Keratinocyte (primary cell): ENCODE results near the gene FOXJ3. TPM values are rescaled to one million over a fixed set of nuclear protein-coding genes. Genes with fewer than 3 reads are reported as not detected.

Experiments
- DNase-seq: peaks from one replicate; pipeline ENCODE4 v3.0.0-alpha.2; 2011; ENCODE audit warnings: low read depth, missing footprints, low spot score
- FAIRE-seq: peaks from 2 replicates; lab custom pipeline; 2011; peaks lifted over from hg19 to GRCh38; lab: Jason Lieb, UNC
- H2AFZ ChIP-seq: 2 replicates; pipeline ENCODE4 v1.6.0; 2012; ENCODE audit warnings: low read length, control low read depth, inconsistent platforms; ENCODE audit not compliant: control insufficient read depth
- H3K27ac ChIP-seq: 2 replicates; pipeline ENCODE4 v1.5.1; 2011; ENCODE audit warnings: low read length; ENCODE audit not compliant: control insufficient read depth, insufficient read depth
- H3K27me3 ChIP-seq: 3 replicates; pipeline ENCODE4 v1.6.0; 2011; ENCODE audit warnings: low read length; ENCODE audit not compliant: control insufficient read depth, insufficient read depth; ENCODE audit errors: extremely low read depth
- H3K36me3 ChIP-seq, 2 experiments: 2 replicates in 1 of 2; 3 replicates in 1 of 2; pipeline ENCODE4 v1.5.1; 2011; ENCODE audit warnings: low read length in 2 of 2, mild to moderate bottlenecking in 1 of 2; ENCODE audit not compliant: control insufficient read depth in 2 of 2, insufficient read depth in 2 of 2; ENCODE audit errors: extremely low read depth in 1 of 2
- H3K4me1 ChIP-seq: 3 replicates; pipeline ENCODE4 v1.5.1; 2011; ENCODE audit warnings: low read length; ENCODE audit not compliant: control insufficient read depth, insufficient read depth; ENCODE audit errors: extremely low read depth
- H3K4me2 ChIP-seq: 3 replicates; pipeline ENCODE4 v1.6.0; 2011; ENCODE audit warnings: low read depth, low read length; ENCODE audit not compliant: control insufficient read depth, insufficient read depth; ENCODE audit errors: extremely low read depth
- H3K4me3 ChIP-seq, 3 experiments: fragments of 200-600 bp in 1 of 3; sonication (generic) in 1 of 3; 2 replicates in 2 of 3; 3 replicates in 1 of 3; pipeline ENCODE4 v1.5.1; 2011 to 2016; ENCODE audit warnings: low read length in 3 of 3, mild to moderate bottlenecking in 3 of 3, control low read depth in 2 of 3, inconsistent platforms in 1 of 3, low read depth in 1 of 3, mixed read lengths in 1 of 3, mixed run types in 1 of 3, moderate library complexity in 1 of 3; ENCODE audit not compliant: control insufficient read depth in 2 of 3, insufficient read depth in 2 of 3; ENCODE audit errors: extremely low read depth in 1 of 3
- H3K79me2 ChIP-seq: 2 replicates; pipeline ENCODE4 v1.6.0; 2012; ENCODE audit warnings: low read length; ENCODE audit not compliant: control insufficient read depth, insufficient read depth
- H3K9ac ChIP-seq: 3 replicates; pipeline ENCODE4 v1.6.0; 2011; ENCODE audit warnings: low read length; ENCODE audit not compliant: control insufficient read depth, insufficient read depth; ENCODE audit errors: extremely low read depth
- H3K9me1 ChIP-seq: 3 replicates; pipeline ENCODE4 v1.6.0; 2011; ENCODE audit warnings: low read length; ENCODE audit not compliant: control insufficient read depth, insufficient read depth; ENCODE audit errors: extremely low read depth
- H3K9me3 ChIP-seq: 2 replicates; pipeline ENCODE4 v1.5.1; 2012; ENCODE audit warnings: low read depth, low read length; ENCODE audit not compliant: control insufficient read depth
- H4K20me1 ChIP-seq: 3 replicates; pipeline ENCODE4 v1.6.0; 2011; ENCODE audit warnings: low read length; ENCODE audit not compliant: control insufficient read depth, insufficient read depth; ENCODE audit errors: extremely low read depth
- CTCF ChIP-seq, 3 experiments: IDR thresholded peaks in 1 of 3; conservative IDR thresholded peaks in 1 of 3; optimal IDR thresholded peaks in 1 of 3; 2 replicates in 2 of 3; 3 replicates in 1 of 3; pipeline versions ENCODE3 to v1.5.1; 2011; ENCODE audit warnings: low read length in 3 of 3, mild to moderate bottlenecking in 3 of 3, moderate library complexity in 2 of 3, control low read depth in 1 of 3, inconsistent platforms in 1 of 3; ENCODE audit not compliant: insufficient read depth in 2 of 3; ENCODE audit errors: extremely low read depth in 1 of 3
- EZH2 ChIP-seq: IDR thresholded peaks from one replicate; pipeline ENCODE4 v1.6.1; 2012; ENCODE audit warnings: inconsistent platforms, mild to moderate bottlenecking, low read length, moderate library complexity
- dilution Hi-C: fragments of 300-500 bp; cut with MboI; formaldehyde crosslinking; loops from one replicate; pipeline ENCODE4 v1.7.0; 2020; ENCODE audit warnings: low sequenced_read_pairs; ENCODE audit not compliant: extremely low pct_ligation_motif_present
- polyA plus RNA-seq, 5 experiments: library from polyadenylated mRNA; depleted of rRNA in 3 of 5; stranded (reverse) in 3 of 5; stranded (forward) in 1 of 5; unstranded in 1 of 5; fragments of >200 nt; gene quantifications; 1 replicate in 1 of 5; 2 replicates in 3 of 5; 3 replicates in 1 of 5; pipeline versions ENCODE4 v1.2.1 to v1.2.3, GENCODE V29; 2011 to 2012; ENCODE audit warnings: missing spikeins in 2 of 5, low read depth in 1 of 5, low replicate concordance in 1 of 5

FOXJ3 gene
- polyA plus RNA-seq, 1 donor (not counting 4 experiments of a cell fraction or from before 2014, with no cell fraction given): 40.2 TPM

GRCh38 chr1:42239555-42239954, 95.5 kb downstream of the FOXJ3 start:
- no peak overlapping the region for H3K4me2 ChIP-seq

DNA sequence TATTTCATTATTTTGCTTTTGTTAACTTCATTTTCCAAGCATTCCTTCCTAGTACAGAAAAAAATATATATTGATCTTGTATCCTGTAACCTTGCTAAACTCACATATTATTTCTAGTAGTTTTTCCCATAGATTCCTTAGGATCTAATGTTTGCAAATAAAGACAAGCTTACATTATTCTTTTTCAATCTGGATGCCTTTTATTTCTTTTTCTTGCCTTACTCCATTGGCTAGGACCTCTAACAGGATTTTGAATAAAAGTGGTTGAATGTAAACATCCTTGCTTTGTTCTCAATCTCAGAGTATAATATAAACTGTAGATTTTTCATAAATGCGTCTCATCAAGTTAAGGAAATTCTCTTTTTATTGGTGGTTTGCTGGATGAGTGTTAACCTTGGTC, 96.0 kb downstream of the FOXJ3 start:
- Histone ChIP-seq H3K4me2 (no peak overlapping the region), H2AFZ (no peak overlapping the region), H3K9me1 (no peaks in the 10 kb centered on the region), H3K4me1 (peaks cover 6% of the 10 kb centered on the region), H3K79me2 (peaks cover 68% of the 10 kb centered on the region), H4K20me1 (peaks cover 3% of the 10 kb centered on the region), H3K27me3 (no peaks in the 10 kb centered on the region), H3K9ac (no peak overlapping the region), H3K4me3 (no peak overlapping the region), H3K9me3 (no peaks in the 10 kb centered on the region), H3K36me3 (no peaks in the 10 kb centered on the region), H3K27ac (no peak overlapping the region)
- FAIRE-seq (no peak), DNase-seq (no peak)
- dilution Hi-C loops: no loop called here
- no peak for TF ChIP-seq EZH2
- no peak for TF ChIP-seq CTCF (optimal IDR thresholded peaks at IDR 0.05 in 1 of 3, IDR thresholded peaks at IDR 0.05 in 1 of 3, conservative IDR thresholded peaks at IDR 0.05 in 1 of 3; ENCODE audit: extremely low read depth in 1 of 3, insufficient read depth in 2 of 3, low read length in 3 of 3)

More at GRCh38 chr1:42239555-42239954, 95.5 kb downstream of the FOXJ3 start:
- DNase-seq (no peak), FAIRE-seq (no peak)
- H3K79me2 ChIP-seq: peaks cover 73% of the 10 kb centered on the region
- no peaks in the 10 kb centered on the region for H3K36me3 ChIP-seq
- no peaks in the 10 kb centered on the region for H3K9me3 ChIP-seq
- H3K4me3 ChIP-seq: no peak overlapping the region
- H3K9ac ChIP-seq: no peak overlapping the region
- TF ChIP-seq EZH2 (no peak), CTCF (optimal IDR thresholded peaks at IDR 0.05 in 1 of 3, IDR thresholded peaks at IDR 0.05 in 1 of 3, conservative IDR thresholded peaks at IDR 0.05 in 1 of 3; ENCODE audit: extremely low read depth in 1 of 3, insufficient read depth in 2 of 3, low read length in 3 of 3) (no peak)
- H3K4me1 ChIP-seq: peaks cover 6% of the 10 kb centered on the region
- dilution Hi-C loops: no loop called here
- H2AFZ ChIP-seq: no peak overlapping the region
- no peak overlapping the region for H3K27ac ChIP-seq
- peaks cover 3% of the 10 kb centered on the region for H4K20me1 ChIP-seq
- H3K9me1 ChIP-seq: no peaks in the 10 kb centered on the region
- no peaks in the 10 kb centered on the region for H3K27me3 ChIP-seq
